ENCODE measurements around the gene SOX21. TPM values are rescaled to one million over a fixed set of nuclear protein-coding genes. Genes with fewer than 3 reads are reported as not detected.
A peak's percentile ranks its signal among the peaks of the same experiment; 100 is the strongest.

The SOX21 gene
- total RNA-seq, 2 donors from 2014 or later: 1.1 to 2.0 TPM

DNA sequence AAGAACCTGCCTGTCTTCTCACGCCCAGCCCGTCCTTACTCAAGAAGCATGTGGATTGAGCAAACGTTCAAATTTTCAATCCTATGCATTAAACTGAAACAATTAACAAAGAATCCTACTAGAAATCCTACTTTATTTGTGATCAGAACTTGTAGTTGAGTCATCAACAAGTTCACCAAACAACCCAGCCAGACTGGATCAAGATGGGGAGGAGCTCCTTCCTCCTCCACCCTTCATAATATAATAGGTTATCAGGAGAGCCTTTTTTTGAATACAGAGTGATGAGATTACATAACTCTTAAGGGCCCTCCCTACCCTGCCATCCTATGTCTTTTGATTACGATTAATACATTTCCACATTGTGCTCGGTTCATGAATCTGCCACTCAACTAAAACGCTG is 32.7 kb downstream of the SOX21 start:
- no peak overlapping the region for H3K27ac ChIP-seq
- H3K36me3 ChIP-seq: no peaks in the 10 kb centered on the region
- intact Hi-C loops (cut with DNase I): no loop called here
- H3K27me3 ChIP-seq (replicated peaks; ENCODE audit: insufficient read depth): no peaks in the 10 kb centered on the region
- H3K9me3 ChIP-seq: no peaks in the 10 kb centered on the region
- DNase-seq (ENCODE audit: low spot score): no peak
- H3K4me1 ChIP-seq (replicated peaks): no peaks in the 10 kb centered on the region
- TF ChIP-seq POLR2AphosphoS5 (IDR thresholded peaks at IDR 0.05) (no peak), POLR2A (IDR thresholded peaks at IDR 0.05) (no peak)
- TF ChIP-seq, protein P1, sequence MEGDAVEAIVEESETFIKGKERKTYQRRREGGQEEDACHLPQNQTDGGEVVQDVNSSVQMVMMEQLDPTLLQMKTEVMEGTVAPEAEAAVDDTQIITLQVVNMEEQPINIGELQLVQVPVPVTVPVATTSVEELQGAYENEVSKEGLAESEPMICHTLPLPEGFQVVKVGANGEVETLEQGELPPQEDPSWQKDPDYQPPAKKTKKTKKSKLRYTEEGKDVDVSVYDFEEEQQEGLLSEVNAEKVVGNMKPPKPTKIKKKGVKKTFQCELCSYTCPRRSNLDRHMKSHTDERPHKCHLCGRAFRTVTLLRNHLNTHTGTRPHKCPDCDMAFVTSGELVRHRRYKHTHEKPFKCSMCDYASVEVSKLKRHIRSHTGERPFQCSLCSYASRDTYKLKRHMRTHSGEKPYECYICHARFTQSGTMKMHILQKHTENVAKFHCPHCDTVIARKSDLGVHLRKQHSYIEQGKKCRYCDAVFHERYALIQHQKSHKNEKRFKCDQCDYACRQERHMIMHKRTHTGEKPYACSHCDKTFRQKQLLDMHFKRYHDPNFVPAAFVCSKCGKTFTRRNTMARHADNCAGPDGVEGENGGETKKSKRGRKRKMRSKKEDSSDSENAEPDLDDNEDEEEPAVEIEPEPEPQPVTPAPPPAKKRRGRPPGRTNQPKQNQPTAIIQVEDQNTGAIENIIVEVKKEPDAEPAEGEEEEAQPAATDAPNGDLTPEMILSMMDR (IDR thresholded peaks at IDR 0.05): no peak
- H3K4me3 ChIP-seq: no peak overlapping the region
- WGBS: 86% methylated on average over 6 of the region's 6 CpGs

DNA sequence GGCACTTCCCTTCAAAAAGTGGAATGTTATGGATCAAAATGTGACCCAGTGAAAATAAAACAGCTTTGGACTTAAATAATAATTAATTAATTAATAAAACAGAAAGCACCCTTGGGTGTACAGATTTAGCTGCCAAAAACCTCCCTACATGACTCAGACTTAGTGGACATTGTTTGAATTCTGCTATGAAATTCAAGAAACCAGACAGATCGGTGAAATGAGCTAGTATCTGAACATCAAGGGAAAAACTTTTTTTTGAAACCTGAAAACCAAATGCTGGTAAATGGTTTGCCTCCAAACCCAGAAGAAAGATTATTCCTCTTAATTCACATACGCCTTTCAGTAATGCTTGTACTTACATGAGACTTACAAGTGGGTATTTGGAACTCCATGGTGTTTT is 33.5 kb downstream of the SOX21 start:
- TF ChIP-seq, protein P1 (IDR thresholded peaks at IDR 0.05): no peak
- no peak for TF ChIP-seq POLR2A (IDR thresholded peaks at IDR 0.05)
- TF ChIP-seq POLR2AphosphoS5 (IDR thresholded peaks at IDR 0.05): no peak
- DNase-seq (ENCODE audit: low spot score): no peak
- no peak overlapping the region for H3K27ac ChIP-seq
- no peaks in the 10 kb centered on the region for H3K4me1 ChIP-seq (replicated peaks)
- no peaks in the 10 kb centered on the region for H3K9me3 ChIP-seq
- 91% methylated on average over 2 of the region's 2 CpGs for WGBS
- H3K36me3 ChIP-seq: no peaks in the 10 kb centered on the region
- intact Hi-C loops (cut with DNase I): no loop called here
- no peak overlapping the region for H3K4me3 ChIP-seq
- no peaks in the 10 kb centered on the region for H3K27me3 ChIP-seq (replicated peaks; ENCODE audit: insufficient read depth)

DNA sequence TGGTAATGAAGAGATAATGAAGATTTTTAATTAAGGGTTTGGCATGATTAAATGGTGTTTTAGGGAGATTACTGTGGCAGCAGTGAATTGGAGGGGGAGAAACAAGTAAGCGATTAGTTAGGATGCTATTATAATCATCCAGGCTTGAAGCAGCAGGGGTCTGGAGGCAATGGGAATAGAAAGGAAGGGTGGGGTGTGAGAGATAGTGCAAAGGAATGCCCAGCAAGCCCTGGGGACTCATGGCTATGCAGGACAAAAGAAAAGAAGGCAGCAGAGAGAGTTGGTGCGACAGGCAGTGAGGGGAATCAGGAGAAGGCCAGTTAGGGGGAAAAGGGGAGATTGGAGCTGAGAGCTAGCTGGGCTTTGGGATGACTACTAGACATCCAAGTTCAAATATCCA is 34.5 kb downstream of the SOX21 start:
- Histone ChIP-seq H3K9me3 (no peaks in the 10 kb centered on the region), H3K36me3 (no peaks in the 10 kb centered on the region)
- WGBS: 74% methylated on average over 2 of the region's 2 CpGs

DNA sequence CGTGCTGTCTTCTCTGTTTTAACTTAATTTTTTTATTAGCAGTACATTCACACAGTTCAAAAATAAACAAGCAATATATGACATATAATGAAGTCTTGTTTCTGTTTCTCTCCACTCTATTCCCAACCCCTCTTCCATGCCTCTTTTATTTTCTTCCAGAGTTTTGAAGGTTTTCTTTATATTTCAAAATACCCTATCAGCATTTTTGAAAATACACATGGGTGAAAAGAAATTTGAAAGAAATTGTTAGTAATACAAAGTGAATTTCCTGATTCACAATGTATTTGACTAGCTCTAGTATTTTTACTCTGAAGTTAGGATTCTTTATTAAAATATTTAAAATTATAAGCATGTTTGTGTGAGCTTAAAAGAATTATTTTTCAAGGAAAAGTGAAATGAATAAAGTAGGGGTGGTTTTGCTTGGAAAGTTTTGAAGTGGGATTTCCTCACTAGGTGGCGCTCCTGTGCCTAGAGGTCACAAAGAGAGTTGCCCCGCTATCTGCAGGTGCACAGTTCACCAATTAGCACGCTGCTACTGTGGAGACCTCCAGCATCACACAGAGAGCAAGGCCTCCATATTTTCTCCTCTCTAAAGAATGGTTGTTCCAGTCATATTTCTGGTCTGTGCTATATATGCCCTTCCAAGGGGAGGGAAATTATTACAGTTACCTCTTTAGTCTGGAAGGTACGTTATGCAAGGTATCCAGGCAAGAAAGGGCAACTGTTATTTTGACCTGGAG is 37.6 kb downstream of the SOX21 start:
- H3K4me1 ChIP-seq (replicated peaks): no peaks in the 10 kb centered on the region
- H3K36me3 ChIP-seq: no peaks in the 10 kb centered on the region
- peak; percentile 37 for DNase-seq (ENCODE audit: low spot score)
- no peak overlapping the region for H3K4me3 ChIP-seq
- no peaks in the 10 kb centered on the region for H3K27me3 ChIP-seq (replicated peaks; ENCODE audit: insufficient read depth)
- TF ChIP-seq POLR2A (IDR thresholded peaks at IDR 0.05): no peak
- TF ChIP-seq, protein P1 (IDR thresholded peaks at IDR 0.05): peak in 3 of 4 experiments; percentile 37 to 54 (median 49)
- 32% methylated on average over 5 of the region's 5 CpGs for WGBS
- no peaks in the 10 kb centered on the region for H3K9me3 ChIP-seq
- no peak overlapping the region for H3K27ac ChIP-seq
- intact Hi-C loops (cut with DNase I): no loop called here

More for the DNA sequence above, 34.5 kb downstream of the SOX21 start:
- Histone ChIP-seq H3K4me1 (replicated peaks) (no peaks in the 10 kb centered on the region), H3K27ac (no peak overlapping the region), H3K4me3 (no peak overlapping the region), H3K27me3 (replicated peaks; ENCODE audit: insufficient read depth) (no peaks in the 10 kb centered on the region)
- intact Hi-C loops (cut with DNase I): no loop called here
- TF ChIP-seq POLR2AphosphoS5 (IDR thresholded peaks at IDR 0.05): no peak
- no peak for TF ChIP-seq POLR2A (IDR thresholded peaks at IDR 0.05)
- TF ChIP-seq, protein P1 (IDR thresholded peaks at IDR 0.05): no peak
- DNase-seq (ENCODE audit: low spot score): no peak

- Histone ChIP-seq H3K36me3 (no peaks in the 10 kb centered on the region), H3K9me3 (no peaks in the 10 kb centered on the region), H3K4me3 (no peak overlapping the region), H3K27me3 (replicated peaks; ENCODE audit: insufficient read depth) (no peaks in the 10 kb centered on the region), H3K27ac (no peak overlapping the region), H3K4me1 (replicated peaks) (no peaks in the 10 kb centered on the region)
- WGBS: 51% methylated on average over 5 of the region's 5 CpGs
- intact Hi-C loops (cut with DNase I): no loop called here
- no peak for TF ChIP-seq POLR2A (IDR thresholded peaks at IDR 0.05)
- TF ChIP-seq, protein P1 (IDR thresholded peaks at IDR 0.05): no peak
- TF ChIP-seq POLR2AphosphoS5 (IDR thresholded peaks at IDR 0.05): no peak
- no peak for DNase-seq (ENCODE audit: low spot score)
Measured at GRCh38 chr13:94673851-94674250, 38.5 kb downstream of the SOX21 start.

All from prostate gland (tissue), 2 donors.